GM12878 (cell line): ENCODE measurements around the gene DDX52. TPM values are rescaled to one million over a fixed set of nuclear protein-coding genes. Genes with fewer than 3 reads are reported as not detected.

ENCODE experiments used
- ATAC-seq: fragments of 200-7000 bp; cut with Tn5 transposase; 3 replicates; pipeline ENCODE4 v1.9.1; 2020; ENCODE audit warnings: mild to moderate bottlenecking, moderate library complexity
- BruUV-seq: library from RNA; stranded (reverse); fragments of 400-500 nt; replicated peaks from 2 replicates; lab custom pipeline; 2021; lab: Mats Ljungman, UMichigan
- CTCF ChIA-PET: fragments of 300-600 bp; sonication (Branson Sonifier 250); formaldehyde crosslinking; extraction: SDS; loops from one replicate; lab custom pipeline; 2021; ENCODE audit warnings: inconsistent platforms; lab: Yijun Ruan, JAX
- POLR2A ChIA-PET: fragments of 350-600 bp; formaldehyde crosslinking; extraction: SDS; loops from one replicate; lab custom pipeline; 2021; ENCODE audit warnings: inconsistent platforms; lab: Charles Lee
- RAD21 ChIA-PET: fragments of 300-600 bp; sonication (Branson Sonifier 250); formaldehyde crosslinking; loops from one replicate; lab custom pipeline; 2023; ENCODE audit warnings: antibody characterized with exemption; ENCODE audit not compliant: unreplicated experiment; lab: Charles Lee
- SMC1A ChIA-PET: fragments of 300-600 bp; sonication (Branson Sonifier 250); formaldehyde crosslinking; loops from one replicate; lab custom pipeline; 2023; ENCODE audit not compliant: unreplicated experiment, uncharacterized antibody; lab: Charles Lee
- DNase-seq: peaks from one replicate; pipeline ENCODE4 v3.0.0-alpha.2; 2011; ENCODE audit warnings: low read depth, low spot score
- FAIRE-seq: peaks from 3 replicates; lab custom pipeline; 2011; peaks lifted over from hg19 to GRCh38; lab: Jason Lieb, UNC
- H2AFZ ChIP-seq: 2 replicates; pipeline ENCODE4 v1.6.0; 2011; ENCODE audit warnings: low read depth, low read length, control low read depth; ENCODE audit not compliant: control insufficient read depth
- H3K27ac ChIP-seq: 2 replicates; pipeline ENCODE4 v1.5.1; 2011; ENCODE audit warnings: control low read depth; ENCODE audit not compliant: control insufficient read depth, insufficient read depth
- H3K27me3 ChIP-seq, 2 experiments: replicated peaks in 1 of 2; 2 replicates each; pipeline versions ENCODE4 v1.6.0 to v1.6.1; 2011; ENCODE audit warnings: low read length in 1 of 2; ENCODE audit not compliant: control insufficient read depth in 2 of 2, insufficient read depth in 2 of 2
- H3K36me3 ChIP-seq, 2 experiments: 2 replicates each; pipeline ENCODE4 v1.5.1; 2011; ENCODE audit warnings: low read length in 1 of 2; ENCODE audit not compliant: control insufficient read depth in 2 of 2, insufficient read depth in 2 of 2
- H3K4me1 ChIP-seq: 2 replicates; pipeline ENCODE4 v1.6.1; 2011; ENCODE audit warnings: mild to moderate bottlenecking, low read length, moderate library complexity, mixed read lengths; ENCODE audit not compliant: control insufficient read depth, insufficient read depth
- H3K4me2 ChIP-seq: 2 replicates; pipeline ENCODE4 v1.6.0; 2011; ENCODE audit warnings: control low read depth; ENCODE audit not compliant: control insufficient read depth, insufficient read depth
- H3K4me3 ChIP-seq: fragments of 200-600 bp; sonication (generic); 2 replicates; pipeline ENCODE4 v1.5.1; 2016
- H3K79me2 ChIP-seq: 2 replicates; pipeline ENCODE4 v1.6.0; 2011; ENCODE audit warnings: low read length; ENCODE audit not compliant: control insufficient read depth, insufficient read depth
- H3K9ac ChIP-seq: 2 replicates; pipeline ENCODE4 v1.8.0; 2011; ENCODE audit warnings: low read length, control low read depth, mixed read lengths; ENCODE audit not compliant: control insufficient read depth, insufficient read depth
- H3K9me3 ChIP-seq: replicated peaks from 3 replicates; pipeline ENCODE4 v1.5.1; 2011; ENCODE audit warnings: mild to moderate bottlenecking, low read length; ENCODE audit not compliant: control insufficient read depth, insufficient read depth
- H4K20me1 ChIP-seq: 2 replicates; pipeline ENCODE4 v1.6.0; 2011; ENCODE audit not compliant: control insufficient read depth, insufficient read depth
- BCLAF1 ChIP-seq: fragments of 450-650 bp; IDR thresholded peaks from 2 replicates; pipeline ENCODE4 v1.6.1; 2017; ENCODE audit warnings: antibody characterized with exemption, mild to moderate bottlenecking, moderate library complexity
- CBX5 ChIP-seq: sonication (generic); IDR thresholded peaks from 2 replicates; pipeline ENCODE4 v1.6.1; 2016; ENCODE audit warnings: low read depth, moderate library complexity, mild to moderate bottlenecking, inconsistent platforms
- CTCF ChIP-seq, 3 experiments: IDR thresholded peaks in 2 of 3; conservative IDR thresholded peaks in 1 of 3; 2 replicates each; pipeline ENCODE4 v1.5.1; 2011; ENCODE audit warnings: low read depth in 3 of 3, low read length in 3 of 3, mild to moderate bottlenecking in 3 of 3, control low read depth in 2 of 3, moderate library complexity in 2 of 3, inconsistent platforms in 1 of 3, mixed read lengths in 1 of 3; ENCODE audit not compliant: control insufficient read depth in 2 of 3, insufficient read depth in 1 of 3; ENCODE audit errors: extremely low read depth in 1 of 3
- EZH2 ChIP-seq: IDR thresholded peaks from 2 replicates; pipeline ENCODE4 v1.6.1; 2012; ENCODE audit warnings: low read depth, mild to moderate bottlenecking, control low read depth, inconsistent platforms, low read length, borderline replicate concordance; ENCODE audit not compliant: control insufficient read depth
- GATAD2B ChIP-seq: fragments of 450-650 bp; conservative IDR thresholded peaks from 2 replicates; pipeline ENCODE4 v1.6.1; 2017; ENCODE audit warnings: low read depth, mild to moderate bottlenecking, moderate library complexity
- MTA3 ChIP-seq: IDR thresholded peaks from 2 replicates; pipeline ENCODE4 v1.6.1; 2012; ENCODE audit warnings: low read length, inconsistent platforms, borderline replicate concordance
- MXI1 ChIP-seq: fragments of 150-350 bp; IDR thresholded peaks from 2 replicates; pipeline ENCODE4 v1.6.1; 2011; ENCODE audit warnings: low read depth, mild to moderate bottlenecking, inconsistent platforms, low read length, improper control_type of control experiment
- RAD21 ChIP-seq: IDR thresholded peaks from 2 replicates; pipeline ENCODE4 v1.6.1; 2011; ENCODE audit warnings: mild to moderate bottlenecking, low read depth, low read length, moderate library complexity; ENCODE audit not compliant: insufficient read depth
- SREBF1 ChIP-seq: IDR thresholded peaks from 2 replicates; pipeline ENCODE4 v1.6.1; 2012; ENCODE audit warnings: mild to moderate bottlenecking, low read length
- STAT1 ChIP-seq: fragments of 450-650 bp; conservative IDR thresholded peaks from 2 replicates; pipeline ENCODE4 v1.6.1; 2014; ENCODE audit warnings: antibody characterized with exemption, mild to moderate bottlenecking
- TARDBP ChIP-seq: IDR thresholded peaks from 2 replicates; pipeline ENCODE4 v1.6.1; 2016; ENCODE audit warnings: borderline replicate concordance
- TCF12 ChIP-seq: IDR thresholded peaks from 2 replicates; pipeline ENCODE4 v1.6.1; 2011; ENCODE audit warnings: low read depth, mild to moderate bottlenecking, low read length
- WRNIP1 ChIP-seq: IDR thresholded peaks from 2 replicates; pipeline ENCODE4 v1.6.1; 2011; ENCODE audit warnings: low read depth, low read length, improper control_type of control experiment, borderline replicate concordance
- ZBTB40 ChIP-seq: fragments of 450-650 bp; IDR thresholded peaks from 2 replicates; pipeline ENCODE4 v1.6.1; 2016; ENCODE audit warnings: mild to moderate bottlenecking, moderate library complexity, borderline replicate concordance
- WGBS: methylation state at CpG from one replicate; pipeline ENCODE4 v1.1.6; 2016; ENCODE audit warnings: low lambda C conversion rate; ENCODE audit not compliant: insufficient replicate concordance, insufficient coverage; ENCODE audit errors: missing lambda C conversion rate; 5-methylcytosine and 5-hydroxymethylcytosine counted together
- in situ Hi-C: fragments of 300-500 bp; cut with MboI; formaldehyde crosslinking; loops from 9 replicates; pipeline ENCODE4 v1.14.3; 2018; ENCODE audit warnings: mixed read lengths
- intact Hi-C: fragments of 100-400 bp; cut with micrococcal nuclease; formaldehyde crosslinking; loops from one replicate; pipeline ENCODE4 v1.14.2; 2022; ENCODE audit not compliant: unreplicated experiment
- polyA plus RNA-seq, 11 experiments: library from polyadenylated mRNA; depleted of rRNA in 4 of 11; unstranded in 6 of 11; stranded (reverse) in 5 of 11; fragments of >200 nt; fragmentation: Nextera tagmentation in 4 of 11; fragmentation: Illumina TruSeq in 1 of 11; extraction: Ambion mirVana in 4 of 11; extraction: Trizol in 1 of 11; gene quantifications; 1 replicate in 1 of 11; 2 replicates in 10 of 11; pipeline versions ENCODE4 v1.2.1 to v1.2.3, GENCODE V29; 2011 to 2016; ENCODE audit warnings: inconsistent platforms in 2 of 11, missing spikeins in 2 of 11, low read depth in 1 of 11
- total RNA-seq, 4 experiments: library from RNA; depleted of rRNA in 3 of 4; stranded (reverse); fragments of >200 nt in 3 of 4; fragmentation: Illumina TruSeq in 1 of 4; extraction: Trizol in 1 of 4; gene quantifications; 2 replicates each; pipeline versions ENCODE4 v1.2.1 to v1.2.3, GENCODE V29; 2013 to 2021

DDX52 gene
- total and polyA plus RNA-seq, 10 of the 15 experiments (the other 5 are each of a cell fraction or from before 2014, with no cell fraction given) = 14.8 to 49.7 (median 26.3) TPM

GRCh38 chr17:37650419-37651003 is 7.3 kb upstream of the DDX52 start:
- ChIA-PET SMC1A (interaction anchor here (0.6 to 3.3 kb wide), 13 partner anchors 9 to 970 kb away, joined by 3 to 28 read pairs (median 3); no protein-coding TSS in a partner anchor), CTCF (interaction anchor here (0.6 to 3.8 kb wide), 23 partner anchors 9 to 578 kb away, joined by 3 to 49 read pairs (median 4); no protein-coding TSS in a partner anchor), RAD21 (interaction anchor here (0.6 to 1.8 kb wide), 9 partner anchors 100 to 680 kb away, joined by 3 to 14 read pairs (median 4); no protein-coding TSS in a partner anchor), POLR2A (interaction anchor here (0.6 to 0.7 kb wide), 3 partner anchors 12 to 141 kb away, joined by 3 to 7 read pairs (median 4); no protein-coding TSS in a partner anchor)
- Histone ChIP-seq H3K9me3 (no peaks in the 10 kb centered on the region), H3K27ac (no peak overlapping the region), H3K9ac (no peak overlapping the region), H3K36me3 (no peaks in the 10 kb centered on the region), H3K4me1 (no peaks in the 10 kb centered on the region), H2AFZ (no peak overlapping the region), H4K20me1 (no peaks in the 10 kb centered on the region), H3K4me2 (no peak overlapping the region), H3K79me2 (no peaks in the 10 kb centered on the region), H3K27me3 (no peaks in the 10 kb centered on the region), H3K4me3 (no peak overlapping the region)
- in situ Hi-C loops (no loop called here), intact Hi-C loops (loop anchor here (5.0 kb wide), 1 partner anchor 142 kb away; no protein-coding TSS in a partner anchor)
- 46% methylated on average over 6 of the region's 6 CpGs for WGBS
- ATAC-seq = peak; percentile 52
- DNase-seq = no peak
- BruUV-seq = no TSS peak
- FAIRE-seq = no peak
- no peak for TF ChIP-seq TCF12
- peak; percentile 27 to 47 (median 32); a peak in 5 of 6 replicates for TF ChIP-seq CTCF (IDR thresholded peaks at IDR 0.05 in 2 of 3, conservative IDR thresholded peaks at IDR 0.05 in 1 of 3; ENCODE audit: control insufficient read depth in 2 of 3, extremely low read depth in 1 of 3, insufficient read depth in 1 of 3, low read depth in 3 of 3, low read length in 3 of 3)
- TF ChIP-seq MTA3 = no peak
- TF ChIP-seq CBX5 = no peak
- TF ChIP-seq BCLAF1 = no peak
- peak; percentile 47 for TF ChIP-seq RAD21
- no peak for TF ChIP-seq ZBTB40
- TF ChIP-seq TARDBP = no peak
- TF ChIP-seq GATAD2B = no peak
- no peak for TF ChIP-seq EZH2
- no peak for TF ChIP-seq MXI1
- TF ChIP-seq WRNIP1 = no peak
- TF ChIP-seq SREBF1 = no peak
- TF ChIP-seq STAT1 = no peak
